NCI-H510A (cell line): ENCODE data around the gene CACNA2D3.

Experiments
- DNase-seq: peaks from one replicate; lab custom pipeline; 2025; lab: John Stamatoyannopoulos, UW

CACNA2D3 gene

GRCh38 chr3:54217828-54218227, 95.5 kb downstream of the CACNA2D3 start:
- DNase-seq = no peak

GRCh38 chr3:54222316-54222715, 100.0 kb downstream of the CACNA2D3 start:
- DNase-seq = no peak

- DNase-seq = no peak
These were observed 100.7 kb downstream of the CACNA2D3 start for GRCh38 chr3:54223063-54223462.

- no peak for DNase-seq
These were observed 103.6 kb downstream of the CACNA2D3 start for GRCh38 chr3:54225841-54226528.

GRCh38 chr3:54228806-54229205, 106.5 kb downstream of the CACNA2D3 start:
- no peak for DNase-seq

- no peak for DNase-seq
These were observed 110.3 kb downstream of the CACNA2D3 start for GRCh38 chr3:54232618-54233017.

- no peak for DNase-seq
These were observed 113.6 kb downstream of the CACNA2D3 start for GRCh38 chr3:54235998-54236397.

- DNase-seq = no peak
These were observed 114.8 kb downstream of the CACNA2D3 start for GRCh38 chr3:54237109-54237508.

GRCh38 chr3:54237788-54238502, 115.6 kb downstream of the CACNA2D3 start:
- no peak for DNase-seq

- DNase-seq = no peak
These were observed 118.0 kb downstream of the CACNA2D3 start for GRCh38 chr3:54240309-54240708.

GRCh38 chr3:54243056-54243931, 120.9 kb downstream of the CACNA2D3 start:
- DNase-seq = no peak

GRCh38 chr3:54243960-54244682, 121.8 kb downstream of the CACNA2D3 start:
- DNase-seq = no peak

GRCh38 chr3:54251705-54252104, 129.4 kb downstream of the CACNA2D3 start:
- no peak for DNase-seq

- DNase-seq = no peak
These were observed 134.9 kb downstream of the CACNA2D3 start for GRCh38 chr3:54257125-54257720.

GRCh38 chr3:54259636-54260035, 137.3 kb downstream of the CACNA2D3 start:
- no peak for DNase-seq

GRCh38 chr3:54261141-54261540, 138.8 kb downstream of the CACNA2D3 start:
- no peak for DNase-seq

- no peak for DNase-seq
These were observed 140.2 kb downstream of the CACNA2D3 start for GRCh38 chr3:54262541-54262940.

GRCh38 chr3:54262946-54263345, 140.6 kb downstream of the CACNA2D3 start:
- DNase-seq = no peak

- DNase-seq = no peak
These were observed 141.7 kb downstream of the CACNA2D3 start for GRCh38 chr3:54264050-54264449.

- DNase-seq = no peak
These were observed 148.6 kb downstream of the CACNA2D3 start for GRCh38 chr3:54270816-54271526.

GRCh38 chr3:54273791-54274190, 151.4 kb downstream of the CACNA2D3 start:
- no peak for DNase-seq
